ENCODE measurements around the gene ARHGAP40. TPM values are rescaled to one million over a fixed set of nuclear protein-coding genes. Genes with fewer than 3 reads are reported as not detected.

The ARHGAP40 gene
- total and polyA plus RNA-seq, 2 donors (not counting 1 experiment from before 2014, with no cell fraction given) = not detected

GRCh38 chr20:38557174-38557573, 44.4 kb upstream of the ARHGAP40 start:
- no peak overlapping the region for H3K4me3 ChIP-seq (replicated peaks in 1 of 4; ENCODE audit: control extremely low read depth in 1 of 4, insufficient read depth in 1 of 4, low read depth in 3 of 4, low read length in 4 of 4)
- no peaks in the 10 kb centered on the region for H3K4me1 ChIP-seq (ENCODE audit: control insufficient read depth, extremely low read depth, insufficient read depth, low read length)
- no peaks in the 10 kb centered on the region for H3K27me3 ChIP-seq (ENCODE audit: control insufficient read depth, insufficient read depth, low read length)
- H3K9me3 ChIP-seq (ENCODE audit: control insufficient read depth, insufficient read depth, low read depth, low read length) = no peaks in the 10 kb centered on the region
- H4K20me1 ChIP-seq (ENCODE audit: control insufficient read depth, extremely low read depth, insufficient read depth, low read length) = no peaks in the 10 kb centered on the region
- TF ChIP-seq EZH2 (IDR thresholded peaks at IDR 0.05; ENCODE audit: low read length, missing control alignments) (no peak), CTCF (conservative IDR thresholded peaks at IDR 0.05 in 1 of 2, IDR thresholded peaks at IDR 0.05 in 1 of 2; ENCODE audit: low read depth in 1 of 2, low read length in 2 of 2) (no peak)
- H2AFZ ChIP-seq (ENCODE audit: low read length) = no peak overlapping the region
- H3K27ac ChIP-seq (ENCODE audit: insufficient read depth, low read length) = no peak overlapping the region
- DNase-seq (ENCODE audit: low read depth in 2 of 2) = no peak
- peaks cover 7% of the 10 kb centered on the region for H3K36me3 ChIP-seq (ENCODE audit: control insufficient read depth, insufficient read depth, low read length)
- no peak overlapping the region for H3K4me2 ChIP-seq (ENCODE audit: extremely low read depth, insufficient read depth, low read length)
- no peak overlapping the region for H3K9ac ChIP-seq (ENCODE audit: insufficient read depth, low read length)
- no peaks in the 10 kb centered on the region for H3K79me2 ChIP-seq (ENCODE audit: control insufficient read depth, insufficient read depth, low read length)

- no peak overlapping the region for H3K4me3 ChIP-seq (replicated peaks in 1 of 4; ENCODE audit: control extremely low read depth in 1 of 4, insufficient read depth in 1 of 4, low read depth in 3 of 4, low read length in 4 of 4)
- H3K9me3 ChIP-seq (ENCODE audit: control insufficient read depth, insufficient read depth, low read depth, low read length) = no peaks in the 10 kb centered on the region
- H3K79me2 ChIP-seq (ENCODE audit: control insufficient read depth, insufficient read depth, low read length) = no peaks in the 10 kb centered on the region
- DNase-seq (ENCODE audit: low read depth in 2 of 2) = peak in 1 of 2 donors; percentile 8
- H3K4me2 ChIP-seq (ENCODE audit: extremely low read depth, insufficient read depth, low read length) = no peak overlapping the region
- no peaks in the 10 kb centered on the region for H4K20me1 ChIP-seq (ENCODE audit: control insufficient read depth, extremely low read depth, insufficient read depth, low read length)
- peaks cover 3% of the 10 kb centered on the region for H3K36me3 ChIP-seq (ENCODE audit: control insufficient read depth, insufficient read depth, low read length)
- TF ChIP-seq CTCF (conservative IDR thresholded peaks at IDR 0.05 in 1 of 2, IDR thresholded peaks at IDR 0.05 in 1 of 2; ENCODE audit: low read depth in 1 of 2, low read length in 2 of 2) (no peak), EZH2 (IDR thresholded peaks at IDR 0.05; ENCODE audit: low read length, missing control alignments) (no peak)
- no peaks in the 10 kb centered on the region for H3K27me3 ChIP-seq (ENCODE audit: control insufficient read depth, insufficient read depth, low read length)
- no peak overlapping the region for H3K9ac ChIP-seq (ENCODE audit: insufficient read depth, low read length)
- no peaks in the 10 kb centered on the region for H3K4me1 ChIP-seq (ENCODE audit: control insufficient read depth, extremely low read depth, insufficient read depth, low read length)
- no peak overlapping the region for H2AFZ ChIP-seq (ENCODE audit: low read length)
- no peak overlapping the region for H3K27ac ChIP-seq (ENCODE audit: insufficient read depth, low read length)
These were observed 42.8 kb upstream of the ARHGAP40 start for GRCh38 chr20:38558596-38559360.

DNA sequence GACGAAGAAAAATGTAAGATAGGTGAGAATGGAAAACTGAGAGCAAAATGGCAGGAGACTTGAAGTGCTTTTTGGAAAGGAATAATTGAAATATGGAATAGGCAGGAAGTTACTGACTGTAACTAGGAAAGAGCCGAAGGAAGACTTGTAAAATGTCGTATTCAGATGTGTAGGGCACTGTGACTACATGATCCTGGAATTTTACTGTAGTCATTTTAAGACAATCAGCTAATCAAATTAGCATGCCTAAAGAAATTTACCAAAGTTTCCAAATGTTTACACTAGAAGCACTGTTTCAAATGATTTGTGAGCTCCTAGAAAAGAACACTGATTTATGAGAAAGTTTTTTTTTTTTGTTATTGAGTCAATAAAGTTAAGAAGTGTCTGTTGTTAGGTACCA, 41.8 kb upstream of the ARHGAP40 start:
- Histone ChIP-seq H4K20me1 (ENCODE audit: control insufficient read depth, extremely low read depth, insufficient read depth, low read length) (no peaks in the 10 kb centered on the region), H2AFZ (ENCODE audit: low read length) (no peak overlapping the region), H3K79me2 (ENCODE audit: control insufficient read depth, insufficient read depth, low read length) (no peaks in the 10 kb centered on the region), H3K4me1 (ENCODE audit: control insufficient read depth, extremely low read depth, insufficient read depth, low read length) (no peaks in the 10 kb centered on the region), H3K4me3 (replicated peaks in 1 of 4; ENCODE audit: control extremely low read depth in 1 of 4, insufficient read depth in 1 of 4, low read depth in 3 of 4, low read length in 4 of 4) (no peak overlapping the region), H3K9ac (ENCODE audit: insufficient read depth, low read length) (no peak overlapping the region), H3K4me2 (ENCODE audit: extremely low read depth, insufficient read depth, low read length) (no peak overlapping the region), H3K27me3 (ENCODE audit: control insufficient read depth, insufficient read depth, low read length) (no peaks in the 10 kb centered on the region), H3K9me3 (ENCODE audit: control insufficient read depth, insufficient read depth, low read depth, low read length) (no peaks in the 10 kb centered on the region), H3K27ac (ENCODE audit: insufficient read depth, low read length) (no peak overlapping the region), H3K36me3 (ENCODE audit: control insufficient read depth, insufficient read depth, low read length) (peaks cover 3% of the 10 kb centered on the region)
- no peak for TF ChIP-seq CTCF (conservative IDR thresholded peaks at IDR 0.05 in 1 of 2, IDR thresholded peaks at IDR 0.05 in 1 of 2; ENCODE audit: low read depth in 1 of 2, low read length in 2 of 2)
- TF ChIP-seq EZH2 (IDR thresholded peaks at IDR 0.05; ENCODE audit: low read length, missing control alignments) = no peak
- peak in 1 of 2 donors; percentile 39 for DNase-seq (ENCODE audit: low read depth in 2 of 2)
